Measurements from ENCODE around the gene AURKAIP1.

GRCh38 chr1:1393014-1393413 is 18.0 kb upstream of the AURKAIP1 start:
- TF ChIP-seq CTCF (conservative IDR thresholded peaks at IDR 0.05; ENCODE audit: low read depth, low read length) (no peak), EZH2phosphoT487 (IDR thresholded peaks at IDR 0.05; ENCODE audit: borderline replicate concordance, low read length) (no peak), EZH2 (IDR thresholded peaks at IDR 0.05; ENCODE audit: low read length, unreplicated experiment) (no peak)
